ENCODE measurements around the gene PRRG4. TPM values are rescaled to one million over a fixed set of nuclear protein-coding genes. Genes with fewer than 3 reads are reported as not detected.

The PRRG4 gene
- total and polyA plus RNA-seq, 12 donors, result 0.08 to 1.3 (median 0.32) TPM; not detected in 1

GRCh38 chr11:32843544-32843943 lies 13.8 kb downstream of the PRRG4 start:
- Histone ChIP-seq H3K27ac (no peak overlapping the region), H3K36me3 (no peaks in the 10 kb centered on the region), H3K27me3 (peaks cover 0 to 5% (median 0%) of the 10 kb centered on the region in 7 donors), H3K4me1 (peaks cover 0 to 5% (median 0%) of the 10 kb centered on the region in 9 donors), H3K9me3 (peaks cover 0 to 11% (median 0%) of the 10 kb centered on the region in 11 donors), H3K4me3 (no peak overlapping the region)
- no peak for TF ChIP-seq CTCF (IDR thresholded peaks at IDR 0.05)
- ATAC-seq (no peak), DNase-seq (no peak)
- intact Hi-C loops (cut with DNase I), result no loop called here
- WGBS, 2 donors, result 65 to 71% methylated on average over 3 of the region's 3 CpGs

- no peaks in the 10 kb centered on the region for H3K36me3 ChIP-seq
- intact Hi-C loops (cut with DNase I), result no loop called here
- WGBS, 2 donors, result 81 to 86% methylated on average over 2 of the region's 2 CpGs
Observed at GRCh38 chr11:32847511-32847910, 17.8 kb downstream of the PRRG4 start.

GRCh38 chr11:32849761-32850160 lies 20.0 kb downstream of the PRRG4 start:
- no peaks in the 10 kb centered on the region for H3K36me3 ChIP-seq
- H3K9me3 ChIP-seq, result peaks cover 0 to 11% (median 0%) of the 10 kb centered on the region in 11 donors
- peaks cover 0 to 11% (median 0%) of the 10 kb centered on the region in 7 donors for H3K27me3 ChIP-seq
- DNase-seq (no peak), ATAC-seq (no peak)
- H3K27ac ChIP-seq, result no peak overlapping the region
- no peak overlapping the region for H3K4me3 ChIP-seq
- peaks cover 0 to 17% (median 0%) of the 10 kb centered on the region in 9 donors for H3K4me1 ChIP-seq
- 77 to 87% methylated on average over 1 of the region's 1 CpG for WGBS, 2 donors
- TF ChIP-seq CTCF (IDR thresholded peaks at IDR 0.05), result no peak
- intact Hi-C loops (cut with DNase I), result no loop called here

More at GRCh38 chr11:32847511-32847910, 17.8 kb downstream of the PRRG4 start:
- ATAC-seq, result no peak
- Histone ChIP-seq H3K4me3 (no peak overlapping the region), H3K27me3 (no peaks in the 10 kb centered on the region), H3K4me1 (peaks cover 0 to 17% (median 0%) of the 10 kb centered on the region in 9 donors), H3K9me3 (peaks cover 0 to 11% (median 0%) of the 10 kb centered on the region in 11 donors), H3K27ac (no peak overlapping the region)
- no peak for TF ChIP-seq CTCF (IDR thresholded peaks at IDR 0.05)
- DNase-seq, result no peak

- Histone ChIP-seq H3K9me3 (peaks cover 0 to 11% (median 0%) of the 10 kb centered on the region in 11 donors), H3K27me3 (peaks cover 0 to 11% (median 0%) of the 10 kb centered on the region in 7 donors), H3K4me3 (no peak overlapping the region), H3K27ac (no peak overlapping the region), H3K36me3 (no peaks in the 10 kb centered on the region), H3K4me1 (peaks cover 0 to 17% (median 0%) of the 10 kb centered on the region in 9 donors)
- no peak for TF ChIP-seq CTCF (IDR thresholded peaks at IDR 0.05)
- DNase-seq (no peak), ATAC-seq (no peak)
- 68 to 88% methylated on average over 1 of the region's 1 CpG for WGBS, 2 donors
- intact Hi-C loops (cut with DNase I), result no loop called here
Observed at GRCh38 chr11:32851251-32851650, 21.5 kb downstream of the PRRG4 start.

Data from heart right ventricle (tissue), 16 donors.